Endothelial cell (in vitro differentiated cells): ENCODE results near the gene MTA1. TPM values are rescaled to one million over a fixed set of nuclear protein-coding genes. Genes with fewer than 3 reads are reported as not detected.

ENCODE experiments used
- DNase-seq: peaks from one replicate; pipeline ENCODE4 v3.0.0; 2021; ENCODE audit warnings: low spot score
- H3K27ac Mint-ChIP-seq: one replicate; pipeline ENCODE4 v1.8.0; 2021; ENCODE audit warnings: mixed read lengths, inconsistent platforms; ENCODE audit not compliant: unreplicated experiment
- H3K27me3 Mint-ChIP-seq: one replicate; pipeline ENCODE4 v1.8.0; 2021; ENCODE audit warnings: mild to moderate bottlenecking, moderate library complexity, mixed read lengths, inconsistent platforms; ENCODE audit not compliant: unreplicated experiment
- H3K36me3 Mint-ChIP-seq: one replicate; pipeline ENCODE4 v1.8.0; 2021; ENCODE audit warnings: mild to moderate bottlenecking, low read depth, mixed read lengths, inconsistent platforms; ENCODE audit not compliant: unreplicated experiment
- H3K4me1 Mint-ChIP-seq: one replicate; pipeline ENCODE4 v1.8.0; 2021; ENCODE audit warnings: mild to moderate bottlenecking, mixed read lengths, inconsistent platforms; ENCODE audit not compliant: unreplicated experiment
- H3K4me3 Mint-ChIP-seq: one replicate; pipeline ENCODE4 v1.8.0; 2021; ENCODE audit warnings: mild to moderate bottlenecking, mixed read lengths, inconsistent platforms; ENCODE audit not compliant: unreplicated experiment
- H3K9me3 Mint-ChIP-seq: one replicate; pipeline ENCODE4 v1.8.0; 2021; ENCODE audit warnings: mixed read lengths, inconsistent platforms; ENCODE audit not compliant: unreplicated experiment
- total RNA-seq: library from RNA; stranded (reverse); fragmentation: NEBNext Ultra II Directional; extraction: Animal tissue kit (Norgen Biotek cat#: 25700); gene quantifications from one replicate; pipeline ENCODE4 v1.2.1, GENCODE V29; 2021; ENCODE audit not compliant: unreplicated experiment
- TF ChIP-seq, protein P1 (sequence below): fragments of 200-600 bp; sonication (generic); IDR thresholded peaks from one replicate; pipeline ENCODE4 v1.5.0; 2021; ENCODE audit warnings: antibody characterized with exemption; ENCODE audit not compliant: unreplicated experiment

The MTA1 gene
- total RNA-seq, 1 donor from 2014 or later: 150 TPM

DNA sequence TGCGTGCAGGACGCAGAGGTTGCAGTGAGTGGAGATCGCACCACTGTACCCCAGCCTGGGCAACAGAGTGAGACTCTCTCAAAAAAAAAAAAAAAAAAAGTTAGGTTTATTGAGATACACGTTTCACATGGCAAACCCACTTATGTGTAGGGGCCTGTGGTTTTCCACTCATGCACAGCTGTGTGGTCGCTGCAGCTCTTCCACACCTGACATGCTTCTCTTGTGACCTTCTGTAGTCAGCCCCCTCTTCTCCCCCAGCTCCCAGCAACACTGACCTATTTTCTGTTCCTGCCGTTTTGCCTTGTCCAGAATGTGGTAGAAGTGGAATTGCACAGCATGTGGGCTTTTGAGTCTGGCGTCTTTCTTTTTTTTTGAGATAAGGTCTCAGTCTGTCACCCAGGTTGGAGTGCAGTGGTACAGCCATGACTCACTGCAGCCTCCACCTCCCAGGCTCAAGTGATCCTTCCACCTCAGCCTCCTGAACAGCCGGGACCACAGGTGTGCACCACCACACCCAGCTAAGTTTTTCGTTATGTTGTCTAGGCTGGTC lies 8.4 kb downstream of the MTA1 start:
- Mint-ChIP-seq H3K27me3 (peaks cover 6% of the 10 kb centered on the region), H3K9me3 (no peaks in the 10 kb centered on the region), H3K27ac (no peak overlapping the region), H3K4me3 (no peak overlapping the region), H3K36me3 (peaks cover 11% of the 10 kb centered on the region), H3K4me1 (no peaks in the 10 kb centered on the region)
- DNase-seq: no peak
- TF ChIP-seq, protein P1, sequence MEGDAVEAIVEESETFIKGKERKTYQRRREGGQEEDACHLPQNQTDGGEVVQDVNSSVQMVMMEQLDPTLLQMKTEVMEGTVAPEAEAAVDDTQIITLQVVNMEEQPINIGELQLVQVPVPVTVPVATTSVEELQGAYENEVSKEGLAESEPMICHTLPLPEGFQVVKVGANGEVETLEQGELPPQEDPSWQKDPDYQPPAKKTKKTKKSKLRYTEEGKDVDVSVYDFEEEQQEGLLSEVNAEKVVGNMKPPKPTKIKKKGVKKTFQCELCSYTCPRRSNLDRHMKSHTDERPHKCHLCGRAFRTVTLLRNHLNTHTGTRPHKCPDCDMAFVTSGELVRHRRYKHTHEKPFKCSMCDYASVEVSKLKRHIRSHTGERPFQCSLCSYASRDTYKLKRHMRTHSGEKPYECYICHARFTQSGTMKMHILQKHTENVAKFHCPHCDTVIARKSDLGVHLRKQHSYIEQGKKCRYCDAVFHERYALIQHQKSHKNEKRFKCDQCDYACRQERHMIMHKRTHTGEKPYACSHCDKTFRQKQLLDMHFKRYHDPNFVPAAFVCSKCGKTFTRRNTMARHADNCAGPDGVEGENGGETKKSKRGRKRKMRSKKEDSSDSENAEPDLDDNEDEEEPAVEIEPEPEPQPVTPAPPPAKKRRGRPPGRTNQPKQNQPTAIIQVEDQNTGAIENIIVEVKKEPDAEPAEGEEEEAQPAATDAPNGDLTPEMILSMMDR: no peak

DNA sequence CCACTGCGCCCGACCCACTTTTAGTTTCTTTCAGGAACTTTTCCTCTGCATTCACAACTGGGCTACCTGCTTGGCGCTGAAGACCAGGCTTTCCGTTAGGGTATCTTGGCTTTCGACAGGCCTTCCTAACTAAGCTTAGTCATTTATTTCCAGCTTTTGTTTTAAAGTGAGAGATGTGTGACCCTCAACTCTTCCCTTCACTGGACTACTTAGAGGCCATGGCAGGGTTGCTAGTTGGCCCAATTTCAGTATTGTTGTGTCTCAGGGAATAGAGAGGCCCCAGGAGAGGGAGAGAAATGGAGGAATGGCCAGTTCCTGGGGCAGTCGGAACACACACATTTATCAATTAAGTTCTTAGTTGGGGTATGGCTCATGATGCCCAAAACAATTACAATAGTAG lies 10.4 kb downstream of the MTA1 start:
- Mint-ChIP-seq H3K4me1 (no peaks in the 10 kb centered on the region), H3K4me3 (no peak overlapping the region), H3K9me3 (no peaks in the 10 kb centered on the region), H3K27me3 (peaks cover 6% of the 10 kb centered on the region), H3K36me3 (peaks cover 11% of the 10 kb centered on the region), H3K27ac (no peak overlapping the region)
- TF ChIP-seq, protein P1: no peak
- DNase-seq: no peak

DNA sequence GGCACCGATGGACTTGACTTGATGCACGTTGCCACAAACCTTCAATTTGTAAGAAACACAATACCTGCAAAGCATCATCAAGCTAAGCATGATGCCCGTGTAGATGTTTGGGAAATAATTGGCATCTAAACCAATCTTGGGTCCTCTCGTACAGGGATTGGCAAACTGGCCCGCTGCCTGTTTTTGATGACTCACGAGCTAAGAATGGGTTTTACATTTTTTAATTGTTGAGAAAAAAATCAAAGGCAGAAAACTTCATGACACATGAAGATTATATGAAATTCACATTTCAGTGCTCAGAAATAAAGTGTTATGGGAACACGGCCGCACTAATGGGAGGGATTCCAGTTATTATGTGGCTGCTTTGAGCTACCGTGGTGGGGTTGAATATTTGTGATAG lies 10.9 kb downstream of the MTA1 start:
- Mint-ChIP-seq H3K4me1 (no peaks in the 10 kb centered on the region), H3K36me3 (peaks cover 13% of the 10 kb centered on the region)

DNA sequence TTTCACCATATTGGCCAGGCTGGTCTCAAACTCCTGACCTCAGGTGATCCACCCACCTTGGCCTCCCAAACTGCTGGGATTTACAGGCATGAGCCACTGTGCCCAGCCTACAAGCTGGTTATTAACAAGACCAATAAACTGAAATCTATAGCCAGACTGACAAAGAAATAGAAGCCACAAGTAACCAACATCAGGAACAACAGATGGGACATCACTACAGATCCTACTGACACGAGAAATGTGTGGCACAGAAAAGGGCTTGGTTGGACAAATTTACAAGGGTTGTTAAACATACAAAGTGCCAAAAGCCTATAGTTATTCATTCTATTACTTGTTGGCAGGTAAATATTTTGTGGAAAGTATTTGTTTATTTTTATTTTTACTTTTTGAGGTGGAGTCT lies 11.6 kb downstream of the MTA1 start:
- no peak overlapping the region for H3K4me3 Mint-ChIP-seq
- TF ChIP-seq, protein P1: no peak

More for the DNA sequence above, 10.9 kb downstream of the MTA1 start:
- Mint-ChIP-seq H3K27ac (no peak overlapping the region), H3K9me3 (no peaks in the 10 kb centered on the region), H3K4me3 (no peak overlapping the region), H3K27me3 (peaks cover 6% of the 10 kb centered on the region)
- TF ChIP-seq, protein P1: no peak
- no peak for DNase-seq

DNA sequence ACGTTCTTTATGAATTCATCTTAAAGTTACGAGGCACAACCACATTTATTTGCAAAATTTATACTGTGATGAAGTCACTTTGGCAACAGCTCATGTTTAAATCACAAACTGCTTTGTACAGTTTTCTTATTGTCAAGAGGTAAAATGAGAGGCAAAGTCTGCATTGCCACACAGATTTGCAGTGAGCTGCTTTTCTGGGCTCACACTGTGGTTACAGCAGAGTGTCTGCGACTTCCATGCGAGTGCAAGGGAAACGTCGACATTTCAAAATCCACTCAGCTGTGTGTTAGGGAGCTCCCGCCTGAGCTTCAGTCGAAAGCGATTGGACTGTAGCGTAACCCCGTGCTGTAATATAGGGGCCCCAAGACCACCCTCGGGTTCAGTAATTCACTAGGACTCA lies 13.0 kb downstream of the MTA1 start:
- Mint-ChIP-seq H3K27ac (no peak overlapping the region), H3K9me3 (no peaks in the 10 kb centered on the region), H3K4me3 (no peak overlapping the region)

More for the DNA sequence above, 11.6 kb downstream of the MTA1 start:
- Mint-ChIP-seq H3K9me3 (no peaks in the 10 kb centered on the region), H3K4me1 (no peaks in the 10 kb centered on the region), H3K36me3 (peaks cover 16% of the 10 kb centered on the region), H3K27ac (no peak overlapping the region), H3K27me3 (peaks cover 6% of the 10 kb centered on the region)
- DNase-seq: no peak

More for the DNA sequence above, 13.0 kb downstream of the MTA1 start:
- H3K36me3 Mint-ChIP-seq: peaks cover 9% of the 10 kb centered on the region
- TF ChIP-seq, protein P1: no peak
- no peak for DNase-seq
- H3K27me3 Mint-ChIP-seq: peaks cover 2% of the 10 kb centered on the region
- no peaks in the 10 kb centered on the region for H3K4me1 Mint-ChIP-seq
